ENCODE data around the gene ATP2C1. TPM values are rescaled to one million over a fixed set of nuclear protein-coding genes. Genes with fewer than 3 reads are reported as not detected.

ATP2C1 gene
- total and polyA plus RNA-seq, 9 of the 15 experiments (the other 6 are each of a cell fraction or from before 2014, with no cell fraction given), result 10.0 to 53.5 (median 27.9) TPM

- TF ChIP-seq CREB3 (tag; conservative IDR thresholded peaks at IDR 0.05; ENCODE audit: low read depth) (0 out of 2 replicates have a peak, but pooled peaks have one; percentile 10), DIDO1 (tag; IDR thresholded peaks at IDR 0.05; ENCODE audit: low read depth) (no peak), CHAMP1 (IDR thresholded peaks at IDR 0.05) (peak; percentile 75), YY1 (IDR thresholded peaks at IDR 0.05; ENCODE audit: borderline replicate concordance in 1 of 3, control insufficient read depth in 1 of 3, extremely low read depth in 1 of 3, insufficient read depth in 3 of 3, insufficient read length in 1 of 3, insufficient replicate concordance in 2 of 3, low read depth in 1 of 3, low read length in 2 of 3) (no peak), CBFA2T2 (conservative IDR thresholded peaks at IDR 0.05) (peak; percentile 84), DMBX1 (CRISPR knock-in tag; IDR thresholded peaks at IDR 0.05; ENCODE audit: borderline replicate concordance) (no peak), NFATC3 (IDR thresholded peaks at IDR 0.05) (no peak), ILF3 (IDR thresholded peaks at IDR 0.05; ENCODE audit: borderline replicate concordance) (no peak), TEAD2 (tag; IDR thresholded peaks at IDR 0.05) (no peak), REST (IDR thresholded peaks at IDR 0.05; ENCODE audit: borderline replicate concordance) (peak; percentile 71), REST (CRISPR knock-in tag; IDR thresholded peaks at IDR 0.05; ENCODE audit: low read depth) (no peak), CTCF (IDR thresholded peaks at IDR 0.05 in 2 of 3, conservative IDR thresholded peaks at IDR 0.05 in 1 of 3; ENCODE audit: insufficient read depth in 2 of 3, low read depth in 1 of 3, low read length in 3 of 3) (no peak), BDP1 (IDR thresholded peaks at IDR 0.05; ENCODE audit: insufficient read depth, insufficient read length) (no peak)
Measured at GRCh38 chr3:130850044-130850797, 43.7 kb upstream of the ATP2C1 start (continued).
